Stimulated activated CD8-positive, alpha-beta memory T cell treated with anti-CD3 and anti-CD28 coated beads, Interleukin-4, amount 100 ng/mL, for 24 hours (primary cell): Measurements from ENCODE around the gene TOP2B.

Experiments used
- DNase-seq: peaks from one replicate; pipeline ENCODE4 v3.0.0-alpha.2; 2020; ENCODE audit warnings: low read depth

Gene TOP2B

GRCh38 chr3:25618028-25618427 lies 46.7 kb downstream of the TOP2B start:
- DNase-seq, result no peak

DNA sequence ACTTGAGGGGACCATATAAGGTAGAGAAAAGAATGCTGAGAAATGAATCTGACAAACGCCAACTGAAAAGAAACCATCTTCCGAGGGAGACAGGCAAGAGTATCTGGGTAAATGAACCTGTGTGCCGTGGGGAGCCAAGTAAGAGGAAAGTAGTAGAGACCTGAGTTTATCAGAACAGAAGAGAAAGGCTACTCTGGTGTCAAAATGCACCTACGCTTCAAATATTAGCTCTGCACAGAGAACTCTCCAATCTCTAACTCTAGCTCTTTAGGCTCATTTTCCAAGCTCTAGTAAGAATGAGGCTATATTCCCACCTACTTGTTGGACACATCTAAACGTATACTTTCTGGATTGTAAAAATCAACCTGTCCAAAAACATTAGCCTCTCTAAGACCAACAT lies 53.5 kb downstream of the TOP2B start:
- DNase-seq, result no peak

- DNase-seq, result no peak
Observed at GRCh38 chr3:25610779-25611178, 53.9 kb downstream of the TOP2B start.

- no peak for DNase-seq
Observed at GRCh38 chr3:25610167-25610566, 54.5 kb downstream of the TOP2B start.

GRCh38 chr3:25604107-25604805 lies 60.5 kb downstream of the TOP2B start:
- no peak for DNase-seq

DNA sequence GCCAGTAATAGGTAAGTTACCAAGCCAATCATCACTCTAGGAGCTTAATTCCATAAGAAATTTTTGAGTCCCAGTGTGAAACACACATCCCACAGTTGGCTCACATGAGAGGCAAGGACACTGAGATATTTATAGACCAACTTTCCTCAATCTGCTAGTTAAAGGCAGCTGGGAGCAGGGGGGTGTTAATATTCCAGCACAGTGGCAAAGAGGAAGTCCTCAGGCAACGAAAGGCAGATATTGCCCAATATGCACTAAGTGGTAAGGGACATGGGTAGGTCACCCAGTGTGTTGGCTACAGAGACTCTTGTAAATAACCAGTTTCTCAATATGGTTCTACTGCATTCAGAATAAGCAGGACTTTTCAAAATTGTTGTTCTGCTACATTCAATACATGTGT lies 61.0 kb downstream of the TOP2B start:
- no peak for DNase-seq

GRCh38 chr3:25597535-25598101 lies 67.1 kb downstream of the TOP2B start:
- DNase-seq, result no peak

- DNase-seq, result no peak
Observed at GRCh38 chr3:25594007-25594502, 70.7 kb downstream of the TOP2B start.

- no peak for DNase-seq
Observed at GRCh38 chr3:25593001-25593400, 71.7 kb downstream of the TOP2B start.

DNA sequence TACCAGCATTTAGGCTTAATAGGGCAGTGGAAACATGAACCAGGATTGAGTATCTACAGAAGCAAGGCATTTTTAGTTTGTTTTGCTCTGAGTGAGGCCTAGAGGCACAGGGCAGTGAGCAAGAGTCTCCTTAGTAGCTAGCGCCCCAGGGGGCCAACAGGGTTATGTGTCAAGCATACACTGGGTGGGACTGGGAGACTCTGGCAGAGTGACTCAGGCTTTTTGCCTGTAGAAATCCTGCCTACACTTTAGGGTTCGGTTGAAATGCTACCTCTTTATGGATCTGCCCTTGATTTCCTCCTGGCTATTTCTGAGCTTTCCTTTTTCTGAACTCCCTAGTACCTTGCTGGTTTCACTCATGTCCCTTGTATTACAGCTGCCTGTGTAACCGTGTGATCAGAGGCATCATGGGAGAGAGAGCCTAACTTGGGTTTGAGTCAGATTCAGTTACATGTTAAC lies 72.2 kb downstream of the TOP2B start:
- no peak for DNase-seq

GRCh38 chr3:25589783-25590258 lies 74.9 kb downstream of the TOP2B start:
- DNase-seq, result no peak

- no peak for DNase-seq
Observed at GRCh38 chr3:25589104-25589782, 75.5 kb downstream of the TOP2B start.

DNA sequence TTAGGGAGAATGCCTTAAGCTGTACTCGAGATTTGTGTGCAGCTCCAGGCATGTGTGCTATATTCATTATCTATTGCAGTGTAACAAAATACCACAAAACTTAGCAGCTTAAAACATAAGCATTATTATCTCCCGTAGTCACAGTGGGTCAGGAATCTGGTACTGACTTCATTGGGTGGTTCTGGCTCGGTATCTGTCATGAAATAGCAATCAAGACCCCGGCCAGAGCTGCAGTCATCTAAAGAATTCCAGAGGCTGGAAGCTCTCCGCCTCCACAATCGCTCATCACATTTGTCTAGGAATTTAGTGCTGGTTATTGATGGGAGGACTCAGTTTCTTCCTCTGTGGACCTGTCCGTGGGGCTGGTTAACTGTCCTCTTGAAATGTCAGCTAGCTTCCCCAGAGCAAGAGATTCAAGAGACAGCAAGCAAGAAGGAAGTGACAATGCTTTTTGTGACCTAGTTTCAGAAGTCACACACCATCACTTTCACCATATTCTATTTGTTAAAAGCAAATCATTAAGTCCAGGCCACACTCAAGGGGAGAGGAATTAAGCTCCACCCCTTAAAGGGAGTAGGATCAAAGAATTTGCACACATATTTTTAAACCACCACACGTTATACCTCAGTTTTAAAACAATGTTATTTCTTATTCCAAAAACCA lies 76.1 kb downstream of the TOP2B start:
- no peak for DNase-seq

- no peak for DNase-seq
Observed at GRCh38 chr3:25587975-25588374, 76.7 kb downstream of the TOP2B start.

GRCh38 chr3:25587526-25587925 lies 77.2 kb downstream of the TOP2B start:
- DNase-seq, result no peak

GRCh38 chr3:25587094-25587493 lies 77.6 kb downstream of the TOP2B start:
- DNase-seq, result no peak

- no peak for DNase-seq
Observed at GRCh38 chr3:25586553-25586952, 78.2 kb downstream of the TOP2B start.

GRCh38 chr3:25586167-25586505 lies 78.6 kb downstream of the TOP2B start:
- no peak for DNase-seq

GRCh38 chr3:25585361-25586166 lies 79.1 kb downstream of the TOP2B start:
- no peak for DNase-seq

GRCh38 chr3:25584011-25584789 lies 80.5 kb downstream of the TOP2B start:
- DNase-seq, result no peak

- no peak for DNase-seq
Observed at GRCh38 chr3:25583343-25583742, 81.4 kb downstream of the TOP2B start.
